A549 (cell line): ENCODE data around the gene PSMD6.

Experiments
- BCL3 ChIP-seq: fragments of >200 bp; sonication (Bioruptor Twin); formaldehyde crosslinking; IDR thresholded peaks from 3 replicates; pipeline ENCODE4 v1.6.1; 2016
- CHD4 ChIP-seq: fragments of 200-600 bp; sonication (generic); IDR thresholded peaks from 2 replicates; pipeline ENCODE4 v1.6.1; 2016; ENCODE audit warnings: antibody characterized with exemption, mild to moderate bottlenecking, borderline replicate concordance
- CTCF ChIP-seq: fragments of >200 bp; sonication (Bioruptor Twin); formaldehyde crosslinking; IDR thresholded peaks from 3 replicates; pipeline ENCODE4 v1.5.1; 2016
- EP300 ChIP-seq, 2 experiments: fragments of >200 bp; sonication (Bioruptor Twin); formaldehyde crosslinking; IDR thresholded peaks; 2 replicates in 1 of 2; 3 replicates in 1 of 2; pipeline ENCODE4 v1.6.1; 2016 to 2017
- ESRRA ChIP-seq: fragments of 150-350 bp; IDR thresholded peaks from 2 replicates; pipeline ENCODE4 v1.6.1; 2014; ENCODE audit warnings: mild to moderate bottlenecking, low read length, borderline replicate concordance
- MAFK ChIP-seq: fragments of 450-650 bp; IDR thresholded peaks from 2 replicates; pipeline ENCODE4 v1.6.1; 2014; ENCODE audit not compliant: partially characterized antibody
- MAX ChIP-seq: IDR thresholded peaks from 2 replicates; pipeline ENCODE4 v1.6.1; 2012
- POLR2A ChIP-seq: IDR thresholded peaks from 2 replicates; pipeline ENCODE4 v1.6.1; 2012; ENCODE audit warnings: mild to moderate bottlenecking, low read length
- POLR2AphosphoS2 ChIP-seq: conservative IDR thresholded peaks from 2 replicates; pipeline ENCODE4 v1.6.1; 2012; ENCODE audit warnings: low read length, improper control_type of control experiment, inconsistent platforms
- RAD21 ChIP-seq, 2 experiments: fragments of >200 bp in 1 of 2; sonication (Bioruptor Twin) in 1 of 2; formaldehyde crosslinking in 1 of 2; IDR thresholded peaks in 1 of 2; conservative IDR thresholded peaks in 1 of 2; 2 replicates in 1 of 2; 3 replicates in 1 of 2; pipeline ENCODE4 v1.6.1; 2012 to 2018; ENCODE audit warnings: inconsistent platforms in 1 of 2
- RFX5 ChIP-seq: fragments of 450-650 bp; IDR thresholded peaks from 2 replicates; pipeline ENCODE4 v1.7.1; 2014; ENCODE audit warnings: antibody characterized with exemption, mild to moderate bottlenecking, moderate library complexity
- TP53 ChIP-seq: fragments of 250-450 bp; sonication (Bioruptor Pico); IDR thresholded peaks from 2 replicates; pipeline ENCODE4 v1.5.0; 2021; ENCODE audit warnings: mild to moderate bottlenecking, moderate library complexity
- ZNF302 ChIP-seq: fragments of 250-450 bp; sonication (Bioruptor Pico); IDR thresholded peaks from 2 replicates; pipeline ENCODE4 v1.9.0; 2021; ENCODE audit warnings: inconsistent platforms, mild to moderate bottlenecking, moderate library complexity

- no peak for TF ChIP-seq CTCF
- TF ChIP-seq POLR2A: no peak
- TF ChIP-seq ZNF302 (CRISPR knock-in tag): no peak
- TF ChIP-seq CHD4: no peak
- no peak for TF ChIP-seq RFX5
- TF ChIP-seq POLR2AphosphoS2: no peak
- TF ChIP-seq TP53 (CRISPR knock-in tag): no peak
- TF ChIP-seq EP300 (IDR thresholded peaks at IDR 0.05): no peak
- no peak for TF ChIP-seq BCL3
- TF ChIP-seq MAX: no peak
- no peak for TF ChIP-seq RAD21 (conservative IDR thresholded peaks at IDR 0.05 in 1 of 2, IDR thresholded peaks at IDR 0.05 in 1 of 2)
- no peak for TF ChIP-seq MAFK
- TF ChIP-seq ESRRA: no peak
Observed at GRCh38 chr3:64072126-64072525, 48.8 kb upstream of the PSMD6 start.
